Forelimb muscle (tissue), 1 donor: ENCODE measurements around the gene STX16. TPM values are rescaled to one million over a fixed set of nuclear protein-coding genes. Genes with fewer than 3 reads are reported as not detected.
A peak's percentile ranks its signal among the peaks of the same experiment; 100 is the strongest.
"Not testable (repeated sequence)": the region's sequence is repeated elsewhere in the genome, so short reads cannot be mapped to it uniquely, and the experiment has no call there.

Source experiments
- DNase-seq: peaks from one replicate; pipeline ENCODE4 v3.0.0-alpha.2; 2013; ENCODE audit warnings: low read depth
- polyA plus RNA-seq: library from polyadenylated mRNA; unstranded; fragments of 120-200 nt; gene quantifications from one replicate; pipeline ENCODE4 v1.2.1, GENCODE V29; 2013; ENCODE audit not compliant: insufficient read length

Gene STX16
- polyA plus RNA-seq, 1 donor: 67.1 TPM

DNA sequence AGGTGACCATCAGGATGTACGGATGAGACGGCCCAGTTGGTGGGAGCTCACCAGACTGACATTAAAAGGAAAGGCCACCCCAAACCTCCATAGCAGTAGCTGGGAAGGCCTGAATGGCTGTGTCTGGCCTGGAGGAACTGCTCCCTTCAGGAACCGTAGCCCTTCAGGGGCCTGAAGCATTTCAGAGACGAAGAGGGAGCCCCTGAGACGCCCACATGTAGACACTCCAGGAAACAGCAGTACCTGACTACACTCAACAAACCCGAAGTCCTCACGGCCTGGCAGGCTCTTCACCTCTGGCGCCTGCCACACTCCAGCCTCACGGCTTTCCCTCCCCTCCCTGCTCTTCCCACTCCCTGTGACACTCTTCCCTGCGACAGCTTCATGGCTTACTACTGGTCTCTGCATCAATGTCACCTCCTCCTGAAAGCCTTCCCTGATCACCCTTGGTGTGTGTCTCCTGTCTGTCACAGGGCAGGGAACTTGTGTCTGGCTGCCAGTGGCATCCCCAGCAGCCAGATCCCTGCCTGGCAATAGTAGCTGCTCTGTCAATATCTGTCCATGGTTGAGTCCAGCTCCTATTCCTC lies 14.6 kb upstream of the STX16 start:
- no peak for DNase-seq

- no peak for DNase-seq
Observed at GRCh38 chr20:58636983-58637421, 14.1 kb upstream of the STX16 start.

- DNase-seq: no peak
Observed at GRCh38 chr20:58637466-58638213, 13.4 kb upstream of the STX16 start.

GRCh38 chr20:58638467-58639181 lies 12.5 kb upstream of the STX16 start:
- DNase-seq: no peak

DNA sequence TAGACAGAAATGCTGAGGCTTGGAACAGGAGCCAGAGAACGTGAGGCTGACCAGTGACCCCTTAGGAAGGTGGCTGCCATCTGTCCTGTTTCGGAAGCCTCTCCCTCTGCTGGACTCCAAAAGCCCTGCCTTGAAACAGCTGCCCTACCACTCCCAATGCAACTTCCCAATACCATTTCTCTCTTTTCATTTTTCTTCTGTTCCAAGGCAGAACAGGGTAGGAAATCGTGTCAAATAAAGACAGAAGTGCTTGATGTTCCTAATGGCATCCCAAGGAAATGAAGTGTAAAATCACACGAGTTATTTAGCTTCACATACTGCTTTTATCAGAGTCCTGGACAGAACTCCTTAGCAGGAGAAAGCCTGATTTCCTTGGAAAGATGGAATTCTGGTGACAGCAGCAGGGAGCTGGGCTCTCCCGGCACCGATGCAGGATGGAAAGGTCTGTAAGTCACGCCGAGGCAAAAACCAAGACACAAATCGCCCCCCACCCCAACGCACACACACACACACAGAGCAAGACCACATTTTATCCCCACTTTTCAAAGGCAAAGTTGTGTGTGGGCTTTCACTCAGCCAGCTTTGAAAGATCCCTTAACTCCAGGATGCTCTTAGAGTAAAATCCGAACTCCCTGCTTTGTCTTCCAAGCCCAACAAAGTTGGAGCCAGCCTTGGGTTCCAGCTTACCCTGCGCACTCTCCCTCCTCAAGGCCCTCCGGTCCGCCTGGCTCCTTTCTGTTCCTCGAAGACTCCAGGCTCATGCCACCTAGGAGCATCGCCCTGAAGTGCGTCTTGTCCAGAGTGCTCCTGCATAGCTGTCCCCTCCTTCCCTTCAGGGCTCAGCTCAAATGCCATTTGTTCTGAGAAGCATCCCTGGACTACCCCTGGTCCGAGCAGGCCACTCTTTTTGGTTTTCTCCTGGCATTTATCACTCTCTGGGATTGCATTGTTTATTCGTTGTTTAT lies 11.6 kb upstream of the STX16 start:
- no peak for DNase-seq

- no peak for DNase-seq
Observed at GRCh38 chr20:58640446-58640845, 10.6 kb upstream of the STX16 start.

DNA sequence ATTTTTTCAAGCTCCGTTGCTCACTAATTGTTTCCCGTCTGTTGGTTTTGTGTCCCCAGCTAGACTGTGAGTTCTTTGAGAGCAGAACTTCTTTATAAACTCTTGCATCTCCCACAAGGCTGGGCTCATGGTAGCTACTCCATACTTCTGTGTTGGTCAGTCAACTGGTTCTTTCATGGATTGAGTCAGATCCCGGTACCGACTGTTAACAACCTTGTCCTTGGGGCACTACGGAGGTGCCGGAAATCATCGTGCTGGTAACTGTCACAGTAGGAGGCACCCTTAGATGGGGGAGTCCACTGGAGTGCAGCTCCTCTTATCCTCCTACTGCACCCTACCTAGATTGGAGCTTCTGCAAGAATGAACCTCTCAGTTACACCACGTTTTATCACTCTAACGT lies 8.6 kb upstream of the STX16 start:
- no peak for DNase-seq

GRCh38 chr20:58642896-58643295 lies 8.2 kb upstream of the STX16 start:
- DNase-seq: not testable (repeated sequence)

GRCh38 chr20:58645412-58645968 lies 5.6 kb upstream of the STX16 start:
- DNase-seq: no peak

DNA sequence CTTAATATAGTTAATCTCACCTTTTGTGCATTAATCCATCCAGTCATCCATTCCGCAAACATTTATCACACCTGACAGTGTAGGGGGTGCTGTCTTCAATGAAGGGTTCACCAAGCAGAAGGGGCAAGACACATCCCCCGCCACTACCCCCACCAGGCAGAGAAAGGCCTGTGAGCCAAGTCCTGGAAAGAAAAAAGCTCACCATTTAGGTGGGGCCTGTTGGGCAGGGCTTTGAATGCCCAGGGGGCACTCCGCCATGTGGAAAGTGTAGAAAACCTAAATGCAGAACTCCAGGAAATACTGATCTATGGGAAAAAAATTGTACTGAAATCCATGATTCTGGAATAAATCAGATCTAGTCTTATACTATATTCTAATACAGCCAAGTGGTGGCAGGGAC lies 4.8 kb upstream of the STX16 start:
- DNase-seq: no peak

GRCh38 chr20:58646703-58647102 lies 4.4 kb upstream of the STX16 start:
- no peak for DNase-seq

- no peak for DNase-seq
Observed at GRCh38 chr20:58647162-58647795, 3.8 kb upstream of the STX16 start.

- DNase-seq: no peak
Observed at GRCh38 chr20:58647796-58648501, 3.1 kb upstream of the STX16 start.

GRCh38 chr20:58648502-58648825 lies 2.6 kb upstream of the STX16 start:
- not testable (repeated sequence) for DNase-seq

DNA sequence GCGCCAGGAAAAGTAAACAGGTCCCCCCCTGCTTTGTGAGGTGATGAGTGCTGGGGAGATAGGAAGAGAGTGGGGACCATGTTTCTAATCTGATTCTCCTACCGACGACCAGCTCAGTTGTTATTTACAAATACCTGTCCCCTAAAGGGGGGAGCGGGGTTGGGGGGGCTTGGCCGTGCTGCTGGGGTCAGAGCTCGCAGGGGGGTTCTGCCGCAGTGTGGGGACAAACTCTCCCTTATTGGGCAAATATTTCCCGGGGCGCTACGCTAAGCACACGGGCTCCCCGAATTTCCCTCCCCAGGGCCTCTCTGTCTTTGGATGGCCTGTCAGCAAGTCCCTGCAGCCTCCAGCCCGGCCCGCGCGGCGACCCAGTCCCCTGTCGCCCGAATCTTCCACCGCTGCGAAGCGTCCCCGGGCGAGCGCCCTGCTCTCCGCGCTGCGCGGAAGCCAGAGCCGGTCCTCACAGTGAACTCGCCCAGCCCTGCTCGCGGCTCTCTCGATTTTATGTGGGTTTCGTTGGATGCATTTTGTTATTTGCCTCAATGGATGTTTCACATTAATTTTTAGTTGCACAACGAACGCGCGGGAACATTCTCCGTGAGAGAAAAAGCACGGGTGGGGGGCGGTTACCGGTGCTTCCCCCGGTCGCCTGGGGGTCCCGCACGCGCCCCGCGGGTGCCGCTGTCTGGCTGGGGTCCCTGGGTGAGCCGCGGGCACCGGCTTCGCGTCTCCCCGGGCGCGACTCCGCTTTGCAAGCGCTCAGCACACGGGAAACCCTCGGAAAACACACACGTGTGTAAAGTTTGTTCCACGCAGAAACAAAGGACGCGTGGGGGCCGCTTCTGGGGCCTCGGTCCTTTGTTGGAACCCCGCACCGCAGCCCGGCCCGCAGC lies 1.5 kb upstream of the STX16 start:
- DNase-seq: no peak

DNA sequence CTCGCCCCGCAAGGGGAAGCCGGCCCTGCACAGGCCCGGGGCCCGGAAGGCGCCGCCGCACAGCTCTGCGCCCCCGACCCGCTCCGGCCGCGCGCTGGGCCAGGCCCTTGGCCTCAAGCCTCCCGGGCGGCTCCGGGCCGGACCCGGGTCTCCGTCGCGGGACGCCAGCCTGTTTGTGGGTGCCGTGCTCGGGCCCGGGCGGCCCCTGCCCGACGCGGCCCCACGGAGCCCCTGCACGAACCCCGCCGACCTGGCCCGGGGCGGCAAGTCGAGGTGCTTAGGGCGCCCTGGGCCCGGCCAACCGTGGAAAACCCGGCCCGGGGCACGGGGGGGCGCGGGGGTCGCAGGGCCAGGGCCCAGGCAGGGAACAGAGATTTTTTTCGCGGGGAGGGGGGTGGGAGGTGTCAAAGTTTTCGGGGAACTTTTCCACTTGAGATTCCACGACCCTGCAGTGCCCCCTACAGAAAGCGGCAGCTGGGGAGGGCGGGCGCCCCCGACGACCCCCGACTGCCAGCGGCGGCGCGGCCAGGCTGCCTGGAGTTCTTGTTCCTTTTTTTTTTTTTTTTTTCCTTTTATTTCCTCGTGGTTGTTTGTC lies 805 bp upstream of the STX16 start:
- no peak for DNase-seq

DNA sequence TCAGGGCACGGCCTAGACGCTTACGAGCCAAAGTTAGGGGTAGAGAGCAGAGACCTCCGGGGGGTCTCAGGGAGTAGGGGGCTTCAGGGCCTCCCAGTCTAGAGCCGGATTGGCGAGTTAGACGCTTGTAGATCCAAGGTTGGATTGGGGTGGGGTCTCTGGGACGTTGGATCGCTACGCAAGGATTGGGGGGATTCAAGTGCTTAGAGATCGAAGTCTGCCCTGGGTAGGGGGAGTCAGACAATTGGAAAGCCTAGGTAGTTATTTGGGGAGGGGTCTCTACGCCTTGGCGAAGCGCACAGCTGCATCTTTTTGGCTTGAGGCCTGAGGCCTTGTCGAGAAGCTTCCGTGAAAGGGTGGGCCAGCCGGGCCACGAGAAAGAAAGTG lies 469 bp downstream of the STX16 start:
- peak; percentile 86 for DNase-seq

DNA sequence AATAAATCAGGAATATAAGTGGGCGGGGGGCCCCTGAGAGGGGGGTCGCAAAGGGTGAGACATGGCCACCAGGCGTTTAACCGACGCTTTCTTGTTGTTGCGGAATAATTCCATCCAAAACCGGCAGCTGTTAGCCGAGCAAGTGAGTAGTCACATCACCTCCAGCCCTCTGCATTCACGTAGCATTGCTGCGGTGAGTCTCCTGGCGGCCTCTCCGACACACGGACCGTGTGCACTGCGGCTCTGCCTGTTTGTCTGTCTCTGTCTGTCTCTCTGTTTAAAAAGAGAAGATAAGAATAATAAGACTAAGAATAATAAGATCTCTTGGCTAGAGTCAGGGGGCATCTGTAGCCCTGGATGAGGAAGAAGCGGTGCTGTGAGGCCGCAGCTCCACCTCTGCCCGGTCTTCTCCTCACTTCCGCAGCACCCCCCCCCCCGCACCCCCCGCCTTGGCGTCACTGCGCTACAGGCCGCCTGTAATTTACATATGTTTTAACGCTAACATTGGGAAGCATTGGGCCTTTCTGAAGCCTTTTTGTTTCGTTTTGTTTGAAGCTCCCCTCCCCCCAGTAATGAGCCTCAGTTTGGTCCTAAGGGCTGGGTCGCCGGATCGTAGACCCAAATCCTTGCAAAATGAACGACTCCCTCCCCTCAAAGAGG lies 993 bp downstream of the STX16 start:
- DNase-seq: no peak
